NCI-H345 (cell line): Measurements from ENCODE around the gene CDC42BPB.
"Not testable (repeated sequence)": the region's sequence is repeated elsewhere in the genome, so short reads cannot be mapped to it uniquely, and the experiment has no call there.

ENCODE experiments used
- DNase-seq: peaks from one replicate; lab custom pipeline; 2025; lab: John Stamatoyannopoulos, UW

The CDC42BPB gene

GRCh38 chr14:103047453-103047852 lies 9.9 kb downstream of the CDC42BPB start:
- not testable (repeated sequence) for DNase-seq

- no peak for DNase-seq
These were observed 11.9 kb downstream of the CDC42BPB start for GRCh38 chr14:103045371-103045869.

GRCh38 chr14:103043257-103044015 lies 13.9 kb downstream of the CDC42BPB start:
- no peak for DNase-seq

- DNase-seq: no peak
These were observed 15.9 kb downstream of the CDC42BPB start for GRCh38 chr14:103041464-103041863.

- no peak for DNase-seq
These were observed 23.7 kb downstream of the CDC42BPB start for GRCh38 chr14:103033681-103034096.

GRCh38 chr14:103031956-103032355 lies 25.4 kb downstream of the CDC42BPB start:
- no peak for DNase-seq

GRCh38 chr14:103031566-103031911 lies 25.8 kb downstream of the CDC42BPB start:
- DNase-seq: no peak

- DNase-seq: no peak
These were observed 26.4 kb downstream of the CDC42BPB start for GRCh38 chr14:103030741-103031565.

- DNase-seq: no peak
These were observed 27.4 kb downstream of the CDC42BPB start for GRCh38 chr14:103029936-103030335.

- no peak for DNase-seq
These were observed 28.6 kb downstream of the CDC42BPB start for GRCh38 chr14:103028772-103029171.

GRCh38 chr14:103028161-103028767 lies 29.1 kb downstream of the CDC42BPB start:
- no peak for DNase-seq

- DNase-seq: no peak
These were observed 29.9 kb downstream of the CDC42BPB start for GRCh38 chr14:103027451-103027850.

- DNase-seq: no peak
These were observed 30.4 kb downstream of the CDC42BPB start for GRCh38 chr14:103026988-103027387.

- not testable (repeated sequence) for DNase-seq
These were observed 31.2 kb downstream of the CDC42BPB start for GRCh38 chr14:103026196-103026595.

- no peak for DNase-seq
These were observed 33.4 kb downstream of the CDC42BPB start for GRCh38 chr14:103023881-103024473.

GRCh38 chr14:103022685-103023044 lies 34.7 kb downstream of the CDC42BPB start:
- no peak for DNase-seq

GRCh38 chr14:103022002-103022684 lies 35.2 kb downstream of the CDC42BPB start:
- peak; percentile 66 for DNase-seq

- no peak for DNase-seq
These were observed 35.7 kb downstream of the CDC42BPB start for GRCh38 chr14:103021684-103022001.

- DNase-seq: no peak
These were observed 36.8 kb downstream of the CDC42BPB start for GRCh38 chr14:103020271-103021170.

- no peak for DNase-seq
These were observed 37.5 kb downstream of the CDC42BPB start for GRCh38 chr14:103019826-103020225.

GRCh38 chr14:103019236-103019635 lies 38.1 kb downstream of the CDC42BPB start:
- DNase-seq: no peak
